HPDE6-E6E7 (cell line): ENCODE measurements around the gene ST8SIA4.
A peak's percentile ranks its signal among the peaks of the same experiment; 100 is the strongest.
"Not testable (repeated sequence)": the region's sequence is repeated elsewhere in the genome, so short reads cannot be mapped to it uniquely, and the experiment has no call there.

ENCODE experiments used
- DNase-seq: peaks from one replicate; pipeline ENCODE4 v3.0.0; 2011; ENCODE audit warnings: missing footprints; ENCODE audit errors: extremely low spot score

The ST8SIA4 gene

DNA sequence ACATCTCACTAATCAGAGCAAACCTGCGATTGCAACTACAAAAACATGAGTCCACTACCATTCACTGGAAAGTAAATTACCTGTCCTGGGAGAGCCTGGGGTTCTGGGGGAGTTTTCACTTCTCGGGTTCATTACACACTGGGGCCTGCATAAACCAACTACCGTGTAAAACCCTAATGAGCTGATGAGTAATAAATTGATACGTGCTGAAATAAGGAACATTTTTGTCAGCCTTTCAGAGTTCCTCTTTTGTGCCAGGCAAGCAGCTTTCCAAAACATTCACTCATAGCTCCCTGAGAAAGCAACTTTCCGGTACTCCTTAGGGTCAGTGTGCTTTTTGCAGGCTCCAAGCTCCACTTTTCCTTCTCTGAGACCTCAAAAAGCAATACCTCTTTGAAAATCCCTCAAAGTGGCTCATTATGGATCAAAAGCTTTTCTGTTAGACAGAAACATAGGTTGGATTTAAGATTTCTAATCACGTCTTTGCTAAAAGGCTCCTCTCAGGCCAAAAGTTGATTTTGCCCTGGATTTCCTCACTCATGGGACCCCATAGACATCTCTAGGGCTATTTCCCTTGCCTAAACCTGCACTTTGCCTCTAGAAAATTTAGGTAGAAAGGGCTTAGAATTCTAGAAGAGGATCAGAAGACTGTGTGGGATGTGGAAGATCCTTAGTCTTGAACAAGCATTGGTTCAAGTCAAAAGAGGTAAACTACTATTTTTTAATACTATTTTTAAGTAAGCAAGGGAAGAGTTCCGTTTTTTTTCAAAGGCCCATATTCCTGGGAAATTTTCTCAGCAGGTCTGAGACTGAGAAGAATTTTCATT, 74.8 kb downstream of the ST8SIA4 start:
- no peak for DNase-seq

DNA sequence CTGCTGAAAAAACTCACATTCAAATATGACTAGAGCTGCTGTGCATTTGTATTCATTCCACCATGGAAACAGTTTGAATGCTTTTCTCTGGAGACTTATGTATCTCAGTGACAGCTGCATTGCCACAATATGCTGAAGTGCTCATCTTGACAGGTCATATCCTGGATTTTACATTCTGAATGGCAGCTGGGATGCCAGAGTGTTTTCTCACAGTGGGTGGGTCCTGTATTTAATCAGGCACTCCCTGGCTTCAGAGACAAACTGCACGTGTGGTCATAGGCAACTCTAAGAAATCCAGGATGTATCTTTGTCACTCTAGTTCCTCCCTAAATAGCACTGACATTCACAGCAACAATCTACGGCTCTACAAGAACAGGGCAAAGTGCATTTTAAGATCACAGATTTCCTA, 75.6 kb downstream of the ST8SIA4 start:
- peak; percentile 38 for DNase-seq

DNA sequence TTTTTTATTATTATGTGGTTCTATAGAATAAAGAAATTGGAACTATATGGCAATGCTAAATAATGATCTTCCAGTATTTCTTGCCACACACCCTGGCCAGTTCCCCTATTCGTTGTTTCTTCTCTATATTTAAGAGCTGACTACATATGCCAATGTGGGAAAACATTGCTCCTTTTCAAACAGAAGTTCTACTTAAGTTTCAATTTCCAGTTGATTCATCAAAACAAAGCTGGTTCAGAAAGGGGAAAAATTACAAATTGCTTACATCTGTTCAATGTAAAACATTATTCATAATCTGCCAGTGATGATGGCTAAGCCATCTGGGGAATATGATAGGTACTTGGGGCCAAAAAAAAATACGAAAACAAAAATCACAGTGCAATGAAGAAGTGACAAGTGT, 76.9 kb downstream of the ST8SIA4 start:
- no peak for DNase-seq

DNA sequence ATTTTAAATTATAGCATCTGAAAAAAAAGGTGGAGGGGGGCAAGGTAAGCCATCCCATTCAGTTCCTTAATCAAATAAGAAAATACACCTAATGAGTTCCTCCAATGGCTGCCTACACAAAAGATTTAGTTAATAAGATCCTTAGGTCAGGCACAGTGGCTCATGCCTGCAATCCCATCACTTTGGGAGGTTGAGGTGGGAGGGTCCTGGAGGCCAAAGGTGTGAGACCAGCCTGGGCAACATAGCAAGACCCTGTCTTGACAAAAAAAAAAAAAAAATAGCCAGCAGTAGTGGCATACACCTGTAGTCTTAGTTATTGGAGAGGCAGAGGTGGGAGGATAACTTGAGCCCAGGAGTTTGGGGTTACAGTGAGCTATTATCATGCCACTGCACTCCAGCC, 78.4 kb downstream of the ST8SIA4 start:
- DNase-seq: no peak

DNA sequence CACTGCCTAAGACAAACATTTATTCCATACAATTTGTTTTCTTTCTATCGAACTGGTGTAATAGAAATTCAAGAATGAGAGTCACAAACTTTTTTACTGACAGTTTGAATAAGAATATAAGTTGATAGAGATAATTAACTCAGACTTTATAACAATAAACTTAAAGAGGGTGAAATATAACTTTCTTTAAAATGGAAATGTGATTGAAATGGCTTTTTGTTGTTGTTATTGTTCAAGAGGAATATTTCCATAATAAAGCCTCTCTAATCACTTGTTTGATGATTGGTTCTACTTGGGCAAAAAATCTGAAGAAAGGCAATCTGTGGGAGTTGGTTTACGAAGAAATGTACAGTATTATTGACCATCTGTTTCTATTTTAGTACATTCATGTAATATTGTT, 79.3 kb downstream of the ST8SIA4 start:
- DNase-seq: no peak

DNA sequence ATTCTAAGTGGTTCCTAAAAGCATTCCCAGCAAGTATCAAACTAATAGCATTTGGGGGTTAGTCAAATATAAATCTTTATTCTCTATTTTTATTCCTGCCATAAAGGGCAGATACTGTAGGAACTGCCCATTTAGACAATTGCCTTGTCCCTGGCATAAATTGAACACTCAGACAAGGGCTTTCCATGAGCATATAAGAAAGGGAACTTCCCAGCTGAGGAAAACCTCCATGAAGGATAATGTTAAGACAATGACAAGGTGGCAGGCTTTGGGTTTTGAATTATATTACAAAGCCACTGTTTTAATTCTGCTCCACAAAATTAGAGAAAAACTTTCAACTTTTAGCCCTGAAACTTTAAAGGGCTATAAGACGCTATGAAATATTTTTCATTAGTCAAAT, 81.3 kb downstream of the ST8SIA4 start:
- DNase-seq: no peak

DNA sequence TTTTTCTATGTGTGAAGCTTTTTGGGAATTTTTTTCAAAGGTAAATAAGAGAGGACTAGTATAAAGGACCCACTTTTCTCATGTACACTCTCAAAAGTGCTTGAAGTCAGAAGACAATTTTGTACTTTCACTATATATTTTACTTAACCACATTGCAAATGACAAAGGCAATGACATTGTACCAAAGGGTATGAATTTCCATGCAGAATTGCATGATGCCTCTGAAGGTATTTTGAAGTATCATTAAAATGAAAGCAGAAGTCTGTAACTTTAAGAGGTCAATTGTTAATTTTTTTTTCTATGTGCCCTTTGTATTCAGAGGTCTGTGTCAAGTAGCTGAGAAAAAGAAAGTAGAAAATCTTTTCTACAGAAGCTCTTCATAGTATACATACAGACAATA, 84.7 kb downstream of the ST8SIA4 start:
- no peak for DNase-seq

DNA sequence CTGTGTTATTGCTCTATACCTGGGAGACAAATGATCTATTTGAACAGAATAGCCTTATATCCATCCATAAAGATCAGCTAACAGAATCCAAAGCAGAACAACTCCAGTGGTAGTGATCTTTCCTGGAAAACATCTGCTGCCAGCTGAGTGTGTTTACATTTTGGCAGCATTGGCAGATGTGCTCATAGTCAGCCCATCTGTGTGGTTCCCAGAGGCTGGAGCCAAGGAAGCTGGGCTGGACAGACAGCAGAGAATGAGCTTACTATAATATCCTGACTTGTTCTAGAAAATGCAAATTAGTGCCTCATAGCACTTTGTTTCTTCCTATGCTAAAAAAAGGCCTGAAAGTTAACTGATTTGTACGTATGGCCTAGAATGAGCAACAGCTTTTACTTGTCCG, 99.7 kb downstream of the ST8SIA4 start:
- DNase-seq: no peak

DNA sequence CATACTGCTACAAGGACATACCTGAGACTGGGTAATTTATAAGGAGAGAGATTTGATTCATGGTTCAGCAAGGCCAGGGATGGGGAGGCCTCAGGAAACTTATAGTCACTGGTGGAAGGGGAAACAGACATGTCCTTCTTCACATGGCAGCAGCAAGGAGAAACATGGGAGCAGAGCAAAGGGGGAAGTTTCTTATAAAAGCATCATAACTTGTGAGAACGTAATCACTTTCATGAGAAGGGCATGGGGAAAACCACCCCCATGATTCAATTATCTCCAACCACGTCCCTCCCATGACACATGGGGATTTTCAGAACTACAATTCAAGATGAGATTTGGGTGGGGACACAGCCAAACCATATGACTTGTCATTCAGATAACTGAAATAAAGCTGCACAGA, 100.9 kb downstream of the ST8SIA4 start:
- no peak for DNase-seq

DNA sequence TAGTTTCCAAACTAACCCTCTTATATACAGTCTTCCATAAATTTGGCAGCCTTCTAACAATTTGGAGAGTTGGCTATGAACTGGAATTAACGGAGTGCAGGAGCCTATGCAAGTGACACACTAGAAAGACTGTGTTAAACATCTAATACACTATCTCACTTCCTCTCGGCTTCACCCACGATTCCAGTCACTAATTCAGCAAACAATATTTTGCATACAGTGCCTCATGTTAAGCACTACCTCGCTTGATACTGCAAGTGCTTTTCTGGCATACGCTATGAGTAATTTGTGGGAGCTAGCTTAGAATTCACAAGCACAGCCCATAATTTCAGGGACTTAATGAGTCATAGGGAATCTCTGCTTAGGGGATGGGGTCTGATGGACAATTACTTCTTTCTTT, 102.5 kb downstream of the ST8SIA4 start:
- DNase-seq: no peak

DNA sequence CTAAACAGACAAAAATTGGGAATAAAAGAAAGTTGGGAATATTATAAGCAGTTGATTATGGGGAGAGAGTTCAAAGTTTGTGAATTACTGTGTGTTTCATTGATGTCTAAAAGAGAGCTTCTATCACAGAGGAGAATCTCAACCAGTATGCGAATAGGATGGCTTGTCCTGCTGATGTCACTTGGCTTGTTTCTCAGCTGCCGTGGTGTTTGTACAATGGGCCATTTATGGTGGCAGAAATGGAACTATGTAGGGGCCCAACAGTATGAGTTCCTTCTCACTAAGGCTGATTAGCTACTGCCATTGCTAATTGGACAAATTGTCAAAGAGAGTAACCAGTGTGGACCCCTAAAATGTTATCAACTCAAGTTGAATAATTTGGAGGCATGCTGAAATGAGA, 103.9 kb downstream of the ST8SIA4 start:
- no peak for DNase-seq

DNA sequence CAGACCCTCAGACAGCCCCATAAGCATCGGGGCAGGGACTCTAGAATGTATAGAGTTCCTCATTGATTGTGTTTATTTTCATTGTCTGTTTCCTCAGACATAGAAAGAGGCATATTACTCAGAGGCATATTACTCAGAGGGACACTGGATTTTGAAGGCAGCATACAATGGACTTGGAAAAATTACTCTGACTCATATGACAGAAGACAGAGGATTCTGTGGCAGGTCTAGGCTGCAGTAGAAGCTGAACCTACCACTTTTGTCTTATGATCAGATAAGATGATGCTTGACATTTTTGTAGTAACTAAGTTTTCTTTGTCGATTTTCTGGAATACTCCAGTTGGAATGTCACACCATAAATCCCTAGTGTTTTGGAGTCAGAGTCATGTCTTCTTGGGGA, 105.2 kb downstream of the ST8SIA4 start:
- DNase-seq: peak; percentile 61

DNA sequence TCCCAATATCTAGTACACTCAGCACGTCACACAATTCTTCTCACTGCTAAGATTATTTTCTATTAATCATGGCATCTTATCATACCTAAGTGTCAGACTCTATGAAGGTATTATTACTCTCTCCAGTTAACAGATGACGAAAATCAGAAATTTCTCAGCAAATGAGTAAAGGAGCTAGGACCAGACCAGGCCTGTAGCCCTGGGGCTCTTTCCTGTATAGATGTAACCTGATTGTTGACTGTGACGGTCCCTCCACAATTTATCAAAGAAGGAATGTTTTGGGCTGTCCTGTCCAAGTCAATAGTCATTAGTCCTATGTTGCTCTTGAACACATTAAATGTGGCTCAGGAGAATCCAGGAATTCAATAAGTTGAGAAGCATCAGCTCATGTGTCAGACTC, 106.2 kb downstream of the ST8SIA4 start:
- no peak for DNase-seq

DNA sequence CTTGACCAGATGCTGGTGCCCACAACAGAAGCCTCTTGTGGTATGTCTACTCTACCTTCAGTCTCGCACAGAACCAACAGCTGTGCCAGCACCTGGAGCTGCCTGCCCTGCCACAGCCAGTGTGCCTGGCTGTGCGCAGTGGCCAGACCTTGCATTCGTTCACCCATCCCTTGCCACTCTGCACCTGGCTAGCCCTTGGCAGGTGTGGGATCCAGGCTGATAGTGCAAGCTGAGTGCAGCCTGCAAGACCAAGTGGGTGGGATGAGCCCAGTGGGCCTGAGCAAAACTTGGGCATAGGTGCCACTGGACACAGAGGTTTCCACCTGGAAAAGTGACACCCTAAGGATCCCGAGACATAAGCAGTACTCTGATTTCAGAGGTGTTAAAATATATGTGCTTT, 108.2 kb downstream of the ST8SIA4 start:
- DNase-seq: no peak

DNA sequence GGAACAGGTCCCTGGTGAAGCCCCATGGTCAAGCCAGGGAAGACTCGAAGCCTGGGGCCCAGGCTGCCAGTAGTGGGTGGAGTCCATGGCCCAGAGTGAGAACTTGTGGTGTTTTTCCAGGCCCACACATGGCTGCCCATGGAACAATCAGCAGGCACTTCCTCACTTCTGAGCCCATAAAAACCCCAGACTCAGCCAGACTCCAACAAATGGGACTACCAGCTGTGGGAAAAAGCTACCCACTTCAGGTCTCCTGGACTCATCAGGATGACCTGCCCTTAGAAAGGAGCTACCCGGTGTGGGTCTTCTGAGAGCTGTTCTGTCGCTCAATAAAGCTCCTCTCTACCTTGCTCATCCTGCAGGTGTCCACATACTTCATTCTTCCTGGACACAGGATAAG, 108.9 kb downstream of the ST8SIA4 start:
- no peak for DNase-seq

DNA sequence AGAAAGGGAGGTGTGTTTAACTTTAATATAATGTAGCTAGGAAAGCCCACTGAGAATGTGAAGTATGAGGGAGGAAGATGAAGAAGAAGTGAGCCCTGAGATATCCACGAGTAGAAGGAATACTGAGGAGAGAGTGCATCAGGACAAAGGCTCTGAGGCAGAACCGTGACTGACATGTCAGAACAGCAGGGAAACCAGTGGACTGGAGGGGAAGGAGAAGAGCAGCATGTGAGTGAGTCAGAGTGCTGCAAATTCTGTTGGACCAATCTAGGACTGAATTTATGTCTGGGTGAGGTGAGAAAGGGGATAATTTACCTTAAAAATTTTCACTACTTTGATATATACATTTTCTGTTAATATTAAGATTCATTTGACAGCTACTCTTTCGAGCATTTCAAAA, 110.3 kb downstream of the ST8SIA4 start:
- DNase-seq: no peak

DNA sequence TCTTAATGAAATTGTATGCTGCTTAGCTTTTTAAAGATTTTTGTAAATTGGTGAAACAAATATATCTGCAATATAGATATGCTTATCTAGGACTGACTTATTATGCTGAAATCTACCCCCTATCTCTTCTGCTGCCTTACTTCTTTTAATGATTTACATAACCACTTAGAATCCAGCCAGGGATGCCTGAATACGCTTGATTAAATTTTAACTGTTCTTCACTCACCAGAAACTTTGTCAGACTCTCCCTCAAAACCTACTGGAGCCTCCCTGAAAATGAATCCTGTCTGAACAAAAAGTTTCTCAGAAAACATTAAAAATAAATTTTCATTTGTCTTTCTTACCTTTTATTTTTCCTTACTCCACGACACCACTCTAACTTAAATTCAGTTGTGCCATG, 111.7 kb downstream of the ST8SIA4 start:
- no peak for DNase-seq

DNA sequence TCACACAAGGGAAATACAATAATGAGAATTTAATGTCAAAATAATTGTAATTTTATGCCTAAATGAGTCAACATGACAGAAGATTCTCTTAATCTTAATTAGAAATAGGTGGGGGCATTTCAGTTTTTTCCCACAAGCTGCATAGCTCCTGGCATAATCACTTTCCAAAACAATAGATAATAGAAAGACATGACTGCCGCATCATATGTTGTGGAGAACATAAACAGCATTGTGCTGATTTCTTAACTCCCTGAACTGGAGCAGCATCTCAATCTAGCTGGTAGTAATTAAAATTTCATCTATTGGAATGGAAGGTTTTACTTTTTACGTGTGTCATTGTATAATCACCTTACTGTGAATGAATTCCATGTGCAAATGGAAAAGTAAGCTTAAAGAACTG, 112.1 kb downstream of the ST8SIA4 start:
- no peak for DNase-seq

DNA sequence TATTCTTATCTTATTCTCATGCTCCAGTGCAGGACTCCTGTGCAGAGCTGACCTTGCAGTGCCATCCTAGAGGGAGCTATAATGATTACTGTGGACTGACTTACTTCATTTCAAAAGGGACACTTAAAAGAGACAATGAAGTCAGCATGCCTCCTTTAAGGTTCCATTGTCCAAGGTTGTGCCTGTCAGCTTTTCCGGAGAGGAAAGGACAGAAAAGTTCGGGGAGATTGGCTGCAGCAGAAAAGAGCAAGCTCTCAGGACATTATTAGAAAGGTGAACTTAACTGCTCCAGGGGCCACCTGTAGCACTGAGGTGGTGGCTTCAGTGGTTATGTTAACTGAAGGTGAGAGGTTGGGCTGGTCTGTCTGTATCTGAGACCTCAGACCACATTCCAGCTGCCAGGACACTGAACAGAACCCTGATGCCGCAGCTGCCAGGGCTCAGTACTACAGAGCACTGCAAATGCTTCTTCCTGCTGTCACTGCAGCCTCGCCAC, 112.9 kb downstream of the ST8SIA4 start:
- no peak for DNase-seq

DNA sequence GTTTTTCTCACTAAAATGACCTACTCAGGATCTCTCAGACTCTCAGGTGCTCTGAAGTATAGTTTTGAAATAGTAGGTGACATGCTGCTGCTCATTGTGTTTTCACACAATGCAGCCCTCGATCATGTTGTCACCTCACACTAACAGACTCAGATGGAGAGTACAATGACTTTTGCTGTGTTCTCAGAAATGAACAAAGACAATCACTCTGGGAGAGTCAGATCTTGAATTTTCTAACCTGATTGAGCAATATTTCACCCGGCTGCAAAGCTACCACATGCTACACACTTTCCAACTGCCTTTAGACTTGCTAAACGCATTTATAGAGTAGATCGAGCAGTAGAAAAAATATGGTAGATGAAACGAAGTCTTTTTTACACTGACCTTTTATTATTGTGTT, 113.4 kb downstream of the ST8SIA4 start:
- no peak for DNase-seq

DNA sequence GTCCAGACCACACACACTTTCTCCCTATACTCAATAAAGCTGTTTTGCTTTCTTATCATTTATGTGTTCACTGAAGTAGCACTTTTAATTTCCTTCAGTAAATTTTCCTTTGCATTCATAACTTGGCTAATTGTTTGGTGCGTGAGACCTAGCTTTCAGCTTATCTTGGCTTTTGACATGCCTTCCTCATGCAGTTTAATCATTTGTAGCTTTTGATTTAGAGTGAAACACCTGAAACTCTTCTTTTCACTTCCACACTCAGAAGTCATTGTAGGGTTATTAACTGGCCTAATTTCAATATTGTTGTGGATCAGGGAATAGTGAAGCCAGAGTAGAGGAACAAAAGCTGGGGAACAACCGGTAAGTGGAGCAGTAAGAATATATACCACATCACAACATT, 114.7 kb downstream of the ST8SIA4 start:
- DNase-seq: no peak

DNA sequence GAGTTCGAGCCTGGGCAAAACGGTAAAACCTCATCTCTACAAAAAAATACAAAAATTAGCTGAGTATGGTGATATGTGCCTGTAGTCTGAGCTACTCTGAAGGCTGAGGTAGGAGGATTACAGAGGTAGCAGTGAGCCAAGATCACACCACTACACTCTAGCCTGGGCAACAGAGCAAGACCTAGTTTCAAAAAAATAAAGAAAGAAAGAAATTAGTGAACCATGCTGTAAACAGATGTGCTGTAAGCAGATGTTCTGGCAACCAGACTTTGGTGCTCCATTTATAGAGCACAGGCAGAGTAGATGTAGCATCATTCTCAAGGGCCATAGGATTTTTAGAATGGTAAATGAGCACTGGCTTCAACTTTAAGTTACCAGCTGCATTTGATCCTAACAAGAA, 115.4 kb downstream of the ST8SIA4 start:
- no peak for DNase-seq

DNA sequence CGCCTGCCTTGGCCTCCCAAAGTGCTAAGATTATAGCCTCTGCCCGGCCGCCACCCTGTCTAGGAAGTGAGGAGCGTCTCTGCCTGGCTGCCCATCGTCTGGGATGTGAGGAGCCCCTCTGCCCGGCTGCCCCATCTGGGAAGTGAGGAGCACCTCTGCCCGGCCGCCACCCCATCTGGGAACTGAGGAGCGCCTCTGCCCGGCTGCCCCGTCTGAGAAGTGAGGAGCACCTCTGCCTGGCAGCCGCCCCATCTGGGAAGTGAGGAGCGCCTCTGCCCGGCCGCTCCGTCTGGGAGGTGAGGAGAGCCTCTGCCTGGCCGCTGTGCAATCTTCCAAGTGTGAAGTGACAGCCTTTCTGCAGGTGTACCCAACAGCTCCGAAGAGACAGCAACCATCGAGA, 117.5 kb downstream of the ST8SIA4 start:
- DNase-seq: not testable (repeated sequence)

DNA sequence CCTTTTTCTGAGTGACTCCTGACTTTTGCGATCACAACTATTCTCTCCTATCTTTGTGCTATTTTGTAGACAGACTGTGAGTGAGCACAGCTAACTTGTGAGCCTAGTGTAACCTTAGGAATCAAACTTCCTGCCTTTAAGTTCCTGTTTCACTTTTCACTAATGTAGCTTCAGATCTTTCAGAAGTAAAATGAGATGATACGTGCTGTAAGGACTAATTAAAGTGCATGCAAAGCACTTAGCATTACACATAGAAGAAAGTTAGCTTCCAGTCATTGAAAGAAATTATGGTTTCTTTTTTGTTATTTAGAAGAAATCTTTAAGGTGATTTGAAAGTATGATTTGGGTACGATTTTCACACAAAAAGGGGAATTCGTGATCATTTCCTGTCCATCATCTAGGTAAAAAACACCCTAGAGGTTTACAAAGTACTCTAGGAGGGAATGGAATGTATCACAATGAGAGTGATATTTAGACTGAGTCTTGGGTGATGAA, 122.7 kb downstream of the ST8SIA4 start:
- DNase-seq: no peak
